Body of pancreas (tissue), 4 donors: ENCODE data around the gene BMPER. TPM values are rescaled to one million over a fixed set of nuclear protein-coding genes. Genes with fewer than 3 reads are reported as not detected.

Experiments
- ATAC-seq: fragments of 150-250 bp; one replicate; pipeline ENCODE4 v1.9.1; 2016
- DNase-seq, 4 donors: peaks; one replicate each; pipeline ENCODE4 v3.0.0-alpha.2; 2019
- H3K27ac ChIP-seq, 4 donors: fragments of 200-600 bp; sonication (generic); 1 replicate in 3 of 4; 2 replicates in 1 of 4; pipeline versions ENCODE4 v1.5.1 to v1.6.1; 2016 to 2019; ENCODE audit warnings: mild to moderate bottlenecking in 1 of 4, mixed read lengths in 1 of 4, moderate library complexity in 1 of 4
- H3K27me3 ChIP-seq, 2 donors: fragments of 200-600 bp; sonication (generic); one replicate each; pipeline ENCODE4 v1.6.0; 2016; ENCODE audit warnings: mild to moderate bottlenecking in 1 of 2
- H3K36me3 ChIP-seq, 2 donors: fragments of 200-600 bp; sonication (generic); replicated peaks in 1 of 2; 2 replicates each; pipeline ENCODE4 v1.5.1; 2016; ENCODE audit warnings: low read depth in 2 of 2; ENCODE audit not compliant: insufficient read depth in 1 of 2
- H3K4me1 ChIP-seq: fragments of 200-600 bp; sonication (generic); one replicate; pipeline ENCODE4 v1.6.0; 2016
- H3K4me3 ChIP-seq, 2 donors: fragments of 200-600 bp; sonication (generic); 1 replicate in 1 of 2; 2 replicates in 1 of 2; pipeline ENCODE4 v1.5.1; 2016 to 2019
- H3K9me3 ChIP-seq, 3 donors: fragments of 200-600 bp; sonication (generic); 1 replicate in 2 of 3; 2 replicates in 1 of 3; pipeline ENCODE4 v1.5.1; 2016
- POLR2A ChIP-seq, 3 donors: fragments of 450-650 bp; IDR thresholded peaks; one replicate each; pipeline ENCODE4 v1.6.1; 2016; ENCODE audit warnings: antibody characterized with exemption in 3 of 3, mild to moderate bottlenecking in 2 of 3
- WGBS, 2 donors: methylation state at CpG; one replicate each; pipeline ENCODE4 v1.1.5; 2017; 5-methylcytosine and 5-hydroxymethylcytosine counted together
- intact Hi-C: fragments of 100-400 bp; cut with DNase I; formaldehyde crosslinking; loops from one replicate; pipeline ENCODE4 v1.15.1; 2023
- total RNA-seq, 2 donors: library from RNA; depleted of rRNA; stranded (reverse); fragments of >200 nt; gene quantifications; one replicate each; pipeline ENCODE4 v1.1.0, GENCODE V29; 2016
- TF ChIP-seq, protein P1 (sequence below), 7 experiments: fragments of 450-650 bp in 4 of 7; fragments of 200-600 bp in 3 of 7; sonication (generic) in 3 of 7; IDR thresholded peaks; one replicate each; pipeline ENCODE4 v1.5.1; 2016 to 2019; ENCODE audit warnings: antibody characterized with exemption in 7 of 7

The BMPER gene
- total RNA-seq, 2 donors from 2014 or later, result 0.33 to 0.78 TPM

DNA sequence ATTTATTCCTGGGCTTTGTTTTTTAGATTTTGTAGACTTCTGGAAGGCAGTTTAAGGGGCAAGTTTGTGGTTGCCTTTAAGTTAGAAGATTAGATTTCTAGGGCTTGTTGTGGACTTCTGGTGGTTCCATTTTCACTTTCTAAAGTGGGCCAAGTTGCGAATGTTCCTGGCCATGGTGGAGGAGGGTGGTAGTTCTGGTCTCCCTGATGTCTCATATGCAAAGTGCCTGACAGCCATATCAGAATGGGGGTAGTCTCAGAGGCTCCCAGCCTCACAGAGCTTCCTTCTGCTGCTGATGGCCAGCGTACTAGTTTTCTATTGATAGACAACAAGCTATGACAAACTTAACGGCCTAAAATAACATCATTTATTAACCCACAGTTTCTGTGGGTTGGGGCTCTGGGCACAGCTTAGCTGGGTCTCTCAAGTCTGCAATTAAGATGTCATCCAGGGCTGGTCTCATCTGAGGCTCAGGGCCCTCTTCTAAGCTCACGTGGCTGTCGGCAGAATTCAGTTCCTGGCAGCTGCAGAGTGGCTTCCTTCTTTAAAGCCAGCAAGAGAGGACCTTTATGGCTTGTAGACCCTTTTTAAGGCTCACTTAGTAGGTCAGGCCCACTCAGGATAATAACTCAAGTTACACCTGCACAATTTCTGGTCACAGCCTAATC lies 44.8 kb downstream of the BMPER start:
- ATAC-seq, result no peak
- Histone ChIP-seq H3K27ac (no peak overlapping the region), H3K9me3 (no peaks in the 10 kb centered on the region), H3K4me1 (no peaks in the 10 kb centered on the region), H3K36me3 (no peaks in the 10 kb centered on the region), H3K27me3 (no peaks in the 10 kb centered on the region), H3K4me3 (no peak overlapping the region)
- DNase-seq, result no peak
- 78 to 86% methylated on average over 3 to 5 of the region's 5 CpGs for WGBS, 2 donors
- intact Hi-C loops, result no loop called here
- TF ChIP-seq, protein P1, sequence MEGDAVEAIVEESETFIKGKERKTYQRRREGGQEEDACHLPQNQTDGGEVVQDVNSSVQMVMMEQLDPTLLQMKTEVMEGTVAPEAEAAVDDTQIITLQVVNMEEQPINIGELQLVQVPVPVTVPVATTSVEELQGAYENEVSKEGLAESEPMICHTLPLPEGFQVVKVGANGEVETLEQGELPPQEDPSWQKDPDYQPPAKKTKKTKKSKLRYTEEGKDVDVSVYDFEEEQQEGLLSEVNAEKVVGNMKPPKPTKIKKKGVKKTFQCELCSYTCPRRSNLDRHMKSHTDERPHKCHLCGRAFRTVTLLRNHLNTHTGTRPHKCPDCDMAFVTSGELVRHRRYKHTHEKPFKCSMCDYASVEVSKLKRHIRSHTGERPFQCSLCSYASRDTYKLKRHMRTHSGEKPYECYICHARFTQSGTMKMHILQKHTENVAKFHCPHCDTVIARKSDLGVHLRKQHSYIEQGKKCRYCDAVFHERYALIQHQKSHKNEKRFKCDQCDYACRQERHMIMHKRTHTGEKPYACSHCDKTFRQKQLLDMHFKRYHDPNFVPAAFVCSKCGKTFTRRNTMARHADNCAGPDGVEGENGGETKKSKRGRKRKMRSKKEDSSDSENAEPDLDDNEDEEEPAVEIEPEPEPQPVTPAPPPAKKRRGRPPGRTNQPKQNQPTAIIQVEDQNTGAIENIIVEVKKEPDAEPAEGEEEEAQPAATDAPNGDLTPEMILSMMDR (IDR thresholded peaks at IDR 0.05), result no peak
- TF ChIP-seq POLR2A (IDR thresholded peaks at IDR 0.05), result no peak

DNA sequence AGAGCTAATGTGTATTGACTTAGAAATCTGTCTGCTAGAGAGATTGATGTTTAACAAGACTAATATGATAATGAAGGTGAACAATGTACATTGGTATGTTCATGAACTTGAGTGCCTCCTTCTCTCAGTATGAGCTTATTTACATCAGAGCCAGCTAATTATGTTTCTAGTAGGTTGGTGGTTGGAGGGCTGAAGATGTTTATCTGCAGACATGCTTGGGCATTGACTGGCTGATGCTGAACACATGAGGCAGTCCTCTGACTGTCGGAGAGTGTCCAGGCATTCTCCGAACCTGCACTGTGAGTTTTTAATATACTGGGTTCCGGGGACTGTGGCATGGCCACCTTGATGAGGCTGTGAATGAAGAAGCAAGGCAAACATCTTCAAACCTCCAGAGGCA lies 47.5 kb downstream of the BMPER start:
- no peak for ATAC-seq
- no peaks in the 10 kb centered on the region for H3K27me3 ChIP-seq
- DNase-seq, result no peak
- no peaks in the 10 kb centered on the region for H3K36me3 ChIP-seq
- WGBS, 2 donors, result 76 to 77% methylated on average over 3 of the region's 3 CpGs
- no peak overlapping the region for H3K27ac ChIP-seq
- TF ChIP-seq POLR2A (IDR thresholded peaks at IDR 0.05), result no peak
- TF ChIP-seq, protein P1 (IDR thresholded peaks at IDR 0.05), result no peak
- intact Hi-C loops, result no loop called here
- no peaks in the 10 kb centered on the region for H3K9me3 ChIP-seq
- H3K4me3 ChIP-seq, result no peak overlapping the region
- no peaks in the 10 kb centered on the region for H3K4me1 ChIP-seq

DNA sequence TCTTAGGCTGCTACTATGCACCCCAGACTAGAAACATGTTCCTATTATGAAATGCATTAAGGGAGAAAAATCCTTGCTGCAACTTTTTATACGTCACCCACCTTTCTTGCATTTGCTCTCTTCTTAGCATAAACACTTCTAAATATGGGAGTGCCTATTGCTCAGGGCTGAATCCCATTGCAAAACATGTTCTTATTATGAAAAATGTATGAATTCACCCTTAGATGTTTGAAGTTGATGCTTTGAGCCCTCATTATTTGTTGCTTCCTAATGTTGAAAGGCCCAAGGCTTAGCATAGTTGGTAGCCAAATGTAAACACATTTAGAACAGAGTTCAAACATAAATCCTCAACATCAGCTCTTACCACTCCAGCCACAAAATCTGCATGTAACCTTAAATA lies 52.8 kb downstream of the BMPER start:
- DNase-seq (no peak), ATAC-seq (no peak)
- no peak overlapping the region for H3K4me3 ChIP-seq
- no peaks in the 10 kb centered on the region for H3K36me3 ChIP-seq
- no peaks in the 10 kb centered on the region for H3K4me1 ChIP-seq
- no peaks in the 10 kb centered on the region for H3K27me3 ChIP-seq
- 86% methylated on average over 1 of the region's 1 CpG for WGBS, 2 donors
- intact Hi-C loops, result no loop called here
- no peaks in the 10 kb centered on the region for H3K9me3 ChIP-seq
- TF ChIP-seq, protein P1 (IDR thresholded peaks at IDR 0.05), result no peak
- no peak for TF ChIP-seq POLR2A (IDR thresholded peaks at IDR 0.05)
- no peak overlapping the region for H3K27ac ChIP-seq

DNA sequence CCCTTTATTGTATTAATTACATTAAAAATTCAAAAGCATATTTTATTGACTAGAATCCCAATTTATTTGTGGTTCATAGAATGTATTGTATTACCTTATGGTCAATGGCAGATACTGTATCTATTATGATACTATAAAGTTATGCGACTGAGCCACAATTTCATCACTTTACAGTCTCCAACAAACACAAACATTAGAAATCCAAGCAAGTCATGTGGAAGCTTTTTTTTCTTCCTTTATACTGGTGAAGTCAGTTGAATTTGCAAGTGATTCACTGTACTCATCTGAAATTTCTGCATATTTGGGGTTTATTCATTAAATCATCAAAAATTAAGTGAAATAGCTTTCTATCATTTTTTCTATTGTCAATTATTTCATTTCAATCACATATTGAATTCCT lies 54.3 kb downstream of the BMPER start:
- Histone ChIP-seq H3K4me3 (no peak overlapping the region), H3K36me3 (no peaks in the 10 kb centered on the region), H3K9me3 (no peaks in the 10 kb centered on the region), H3K27ac (no peak overlapping the region), H3K4me1 (no peaks in the 10 kb centered on the region), H3K27me3 (no peaks in the 10 kb centered on the region)
- intact Hi-C loops, result no loop called here
- DNase-seq (no peak), ATAC-seq (no peak)
- WGBS, 2 donors, result 94% methylated on average over 1 of the region's 1 CpG
- TF ChIP-seq, protein P1 (IDR thresholded peaks at IDR 0.05), result no peak
- no peak for TF ChIP-seq POLR2A (IDR thresholded peaks at IDR 0.05)

DNA sequence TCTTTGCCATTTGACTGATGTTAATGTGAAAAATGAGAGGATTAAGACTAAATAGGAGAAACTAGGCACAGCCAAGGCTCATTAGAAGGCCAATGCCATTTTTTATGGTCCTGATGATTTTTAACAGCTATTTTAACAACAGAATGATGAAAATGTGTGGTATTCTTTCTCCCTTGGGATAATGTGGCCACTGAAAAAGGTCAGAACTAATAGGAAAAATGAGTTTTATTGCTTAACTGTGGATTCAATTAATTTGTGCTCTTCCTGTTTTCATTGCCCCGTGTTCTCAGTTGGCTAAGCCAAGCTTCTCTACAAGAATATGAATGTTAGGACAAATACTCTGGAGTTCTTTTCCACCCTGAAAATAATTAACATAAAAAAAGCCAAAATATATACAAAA lies 56.6 kb downstream of the BMPER start:
- H3K27me3 ChIP-seq, result no peaks in the 10 kb centered on the region
- no peak overlapping the region for H3K27ac ChIP-seq
- ATAC-seq, result no peak
- no peaks in the 10 kb centered on the region for H3K4me1 ChIP-seq
- DNase-seq, result no peak
- H3K9me3 ChIP-seq, result no peaks in the 10 kb centered on the region
- H3K4me3 ChIP-seq, result no peak overlapping the region
- TF ChIP-seq, protein P1 (IDR thresholded peaks at IDR 0.05), result no peak
- no peak for TF ChIP-seq POLR2A (IDR thresholded peaks at IDR 0.05)
- no peaks in the 10 kb centered on the region for H3K36me3 ChIP-seq
- intact Hi-C loops, result no loop called here
- WGBS, 2 donors, result 80% methylated on average over 1 of the region's 1 CpG
